ENCODE results near the gene SLITRK3. TPM values are rescaled to one million over a fixed set of nuclear protein-coding genes. Genes with fewer than 3 reads are reported as not detected.
"Not testable (repeated sequence)": the region's sequence is repeated elsewhere in the genome, so short reads cannot be mapped to it uniquely, and the experiment has no call there.

SLITRK3 gene
- total RNA-seq, 4 donors from 2014 or later: 12.7 to 24.3 (median 14.4) TPM

GRCh38 chr3:165156757-165157420, 39.3 kb downstream of the SLITRK3 start:
- WGBS, 2 donors (ENCODE audit: low coverage in 1 of 2): 89 to 95% methylated on average over 3 of the region's 3 CpGs
- H3K9me3 ChIP-seq: no peaks in the 10 kb centered on the region

GRCh38 chr3:165148876-165149441, 47.2 kb downstream of the SLITRK3 start:
- WGBS, 2 donors (ENCODE audit: low coverage in 1 of 2): 81 to 83% methylated on average over 4 of the region's 4 CpGs
- no peaks in the 10 kb centered on the region for H3K4me1 ChIP-seq
- no peaks in the 10 kb centered on the region for H3K36me3 ChIP-seq
- H3K27ac ChIP-seq: no peak overlapping the region
- no peak overlapping the region for H3K4me3 ChIP-seq
- H3K9me3 ChIP-seq: no peaks in the 10 kb centered on the region
- ATAC-seq: no peak
- no peaks in the 10 kb centered on the region for H3K27me3 ChIP-seq
- TF ChIP-seq POLR2AphosphoS5 (IDR thresholded peaks at IDR 0.05) (no peak), POLR2A (IDR thresholded peaks at IDR 0.05) (no peak), CTCF (IDR thresholded peaks at IDR 0.05) (no peak)

More at GRCh38 chr3:165156757-165157420, 39.3 kb downstream of the SLITRK3 start:
- TF ChIP-seq POLR2A (IDR thresholded peaks at IDR 0.05) (no peak), EP300 (IDR thresholded peaks at IDR 0.05) (no peak), CTCF (IDR thresholded peaks at IDR 0.05) (no peak), POLR2AphosphoS5 (IDR thresholded peaks at IDR 0.05) (no peak)
- H3K27ac ChIP-seq: no peak overlapping the region
- H3K36me3 ChIP-seq: no peaks in the 10 kb centered on the region
- no peaks in the 10 kb centered on the region for H3K4me1 ChIP-seq
- no peak for ATAC-seq
- no peaks in the 10 kb centered on the region for H3K27me3 ChIP-seq
- H3K4me3 ChIP-seq: no peak overlapping the region

- ATAC-seq: no peak
- 63 to 67% methylated on average over 1 of the region's 1 CpG for whole genome bisulfite sequencing, 2 donors (ENCODE audit: low coverage in 1 of 2)
- no peaks in the 10 kb centered on the region for H3K36me3 ChIP-seq
- TF ChIP-seq POLR2A (IDR thresholded peaks at IDR 0.05): no peak
- no peak for TF ChIP-seq EP300 (IDR thresholded peaks at IDR 0.05)
- no peak for TF ChIP-seq CTCF (IDR thresholded peaks at IDR 0.05)
- no peak for TF ChIP-seq POLR2AphosphoS5 (IDR thresholded peaks at IDR 0.05)
- no peak overlapping the region for H3K4me3 ChIP-seq
- no peaks in the 10 kb centered on the region for H3K27me3 ChIP-seq
- H3K9me3 ChIP-seq: no peaks in the 10 kb centered on the region
- no peaks in the 10 kb centered on the region for H3K4me1 ChIP-seq
- H3K27ac ChIP-seq: no peak overlapping the region
These were observed 51.9 kb downstream of the SLITRK3 start for GRCh38 chr3:165144271-165144670.

- not testable (repeated sequence) for H3K36me3 ChIP-seq, ATAC-seq, H3K27ac ChIP-seq, H3K4me3 ChIP-seq, H3K27me3 ChIP-seq, H3K9me3 ChIP-seq, H3K4me1 ChIP-seq
- WGBS, 2 donors (ENCODE audit: low coverage in 1 of 2): no CpG with 5 or more reads among the region's 7 CpGs
These were observed 56.3 kb downstream of the SLITRK3 start for GRCh38 chr3:165139918-165140317.

Other genes with a start within 250 kb of the SLITRK3 start
- gene SI, start 117.9 kb downstream of the SLITRK3 start, total RNA-seq: not detected